ACHN (cell line): Measurements from ENCODE around the gene CLDN14.

Source experiments
- DNase-seq: peaks from one replicate; pipeline ENCODE4 v3.0.0-alpha.2; 2015
- in situ Hi-C: cut with HindIII; loops from 2 replicates; pipeline ENCODE4 v1.10.0; 2017; ENCODE audit warnings: low sequenced_read_pairs, low pct_ligation_motif_present, low pct_unique_long_range_greater_than_20kb

Gene CLDN14, protein sequence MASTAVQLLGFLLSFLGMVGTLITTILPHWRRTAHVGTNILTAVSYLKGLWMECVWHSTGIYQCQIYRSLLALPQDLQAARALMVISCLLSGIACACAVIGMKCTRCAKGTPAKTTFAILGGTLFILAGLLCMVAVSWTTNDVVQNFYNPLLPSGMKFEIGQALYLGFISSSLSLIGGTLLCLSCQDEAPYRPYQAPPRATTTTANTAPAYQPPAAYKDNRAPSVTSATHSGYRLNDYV

GRCh38 chr21:36479415-36480402 lies at the start of gene CLDN14:
Gene CLDN14 (minus strand): TSS chr21:36480122. CDS start chr21:36461695, 18,427 bp downstream.
- in situ Hi-C loops, result no loop called here
- no peak for DNase-seq

GRCh38 chr21:36528716-36529115 lies 48.8 kb upstream of the CLDN14 start:
- in situ Hi-C loops, result no loop called here
- no peak for DNase-seq

DNA sequence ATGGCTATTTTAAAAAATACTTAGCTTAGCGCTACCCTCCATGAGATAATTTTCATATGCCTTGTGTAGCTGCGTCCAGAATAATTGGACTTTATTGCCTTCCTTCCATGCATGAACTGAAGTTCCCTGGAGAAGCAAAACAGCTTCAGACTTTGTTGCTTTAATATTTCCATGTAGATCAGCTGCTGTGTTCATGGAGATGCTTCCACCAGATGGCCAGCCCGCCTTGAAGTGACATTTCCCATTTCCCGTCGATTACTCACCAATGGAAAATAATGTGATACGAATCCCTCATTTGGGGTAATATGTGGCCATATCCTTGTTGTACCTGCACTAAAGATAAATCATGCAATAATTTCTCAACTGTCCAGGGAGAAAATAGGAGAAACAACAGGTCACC lies 47.4 kb upstream of the CLDN14 start:
- DNase-seq, result no peak
- in situ Hi-C loops, result no loop called here

GRCh38 chr21:36526104-36526503 lies 46.2 kb upstream of the CLDN14 start:
- no peak for DNase-seq
- in situ Hi-C loops, result no loop called here

GRCh38 chr21:36524477-36524876 lies 44.6 kb upstream of the CLDN14 start:
- no peak for DNase-seq
- in situ Hi-C loops, result no loop called here

DNA sequence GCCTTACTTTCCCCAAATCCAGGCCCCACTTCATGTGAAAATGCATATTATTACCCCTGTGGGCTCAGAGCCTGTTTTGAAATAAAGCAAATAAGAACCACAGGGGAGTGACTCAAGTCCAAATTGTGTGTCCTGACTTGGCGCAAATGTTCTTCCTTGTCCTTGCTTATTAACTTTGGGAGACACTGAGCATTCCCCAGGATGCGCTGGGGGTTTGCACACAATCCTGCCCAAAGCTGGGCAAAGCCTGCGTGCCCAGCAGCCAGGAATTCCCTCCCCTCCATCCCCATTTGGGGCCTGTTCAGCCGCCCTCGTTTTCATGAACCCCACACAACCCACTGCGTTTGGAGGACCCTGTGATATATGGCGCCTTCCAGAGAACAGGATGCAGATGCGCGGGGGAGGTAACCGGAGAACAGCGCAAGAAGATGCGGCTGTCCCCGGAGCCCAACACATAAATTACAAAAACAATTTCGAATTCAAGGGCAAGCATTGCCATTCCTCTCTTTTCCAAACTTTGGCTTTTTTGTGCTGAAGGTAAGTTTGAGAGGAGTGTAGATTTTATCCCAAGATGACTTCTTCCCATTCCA lies 42.4 kb upstream of the CLDN14 start:
- in situ Hi-C loops, result no loop called here
- no peak for DNase-seq

- in situ Hi-C loops, result no loop called here
- no peak for DNase-seq
Measured at GRCh38 chr21:36518883-36519492, 39.1 kb upstream of the CLDN14 start.

- in situ Hi-C loops, result no loop called here
- DNase-seq, result no peak
Measured at GRCh38 chr21:36517366-36518075, 37.6 kb upstream of the CLDN14 start.

DNA sequence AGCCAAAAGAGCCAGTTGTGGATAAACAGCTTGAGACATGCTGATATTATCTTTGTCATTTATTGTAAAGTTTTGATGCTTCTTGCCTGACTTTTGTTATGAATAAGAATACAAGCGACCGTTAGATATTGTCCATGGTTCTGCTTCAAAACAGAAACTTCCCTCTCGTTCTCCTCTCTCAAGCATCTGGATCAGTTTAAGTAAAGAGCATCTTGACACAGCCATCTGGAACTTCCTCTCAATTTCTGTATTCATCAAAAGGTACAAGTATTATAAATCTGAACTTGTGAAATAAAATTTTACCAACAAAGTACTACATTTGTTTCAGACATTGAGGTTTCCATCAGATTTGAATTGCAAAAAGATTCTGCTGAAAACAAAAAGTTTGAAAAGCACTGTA lies 36.4 kb upstream of the CLDN14 start:
- in situ Hi-C loops, result no loop called here
- no peak for DNase-seq

DNA sequence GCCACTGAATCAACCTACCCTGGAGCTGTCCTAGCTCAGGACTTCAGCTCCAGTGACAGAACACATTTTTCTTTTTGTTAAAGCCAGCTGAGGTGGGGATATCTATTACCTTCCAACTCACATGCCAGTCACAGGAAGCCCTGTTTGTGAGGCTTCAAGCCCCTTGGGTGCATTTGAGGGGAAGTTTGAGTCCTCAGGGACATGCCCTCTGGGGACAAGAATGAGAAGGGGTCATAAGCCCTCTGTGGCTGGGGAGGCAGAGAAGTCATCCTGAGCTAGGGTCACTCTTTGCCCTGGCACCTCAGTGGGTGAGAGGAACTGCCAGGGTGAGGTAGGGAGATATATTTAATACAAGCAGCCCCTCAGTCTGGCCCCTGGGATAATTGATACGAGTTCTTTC lies 33.5 kb upstream of the CLDN14 start:
- in situ Hi-C loops, result no loop called here
- no peak for DNase-seq

GRCh38 chr21:36512971-36513370 lies 33.0 kb upstream of the CLDN14 start:
- in situ Hi-C loops, result no loop called here
- DNase-seq, result no peak

GRCh38 chr21:36511484-36512220 lies 31.7 kb upstream of the CLDN14 start:
- in situ Hi-C loops, result no loop called here
- DNase-seq, result no peak

DNA sequence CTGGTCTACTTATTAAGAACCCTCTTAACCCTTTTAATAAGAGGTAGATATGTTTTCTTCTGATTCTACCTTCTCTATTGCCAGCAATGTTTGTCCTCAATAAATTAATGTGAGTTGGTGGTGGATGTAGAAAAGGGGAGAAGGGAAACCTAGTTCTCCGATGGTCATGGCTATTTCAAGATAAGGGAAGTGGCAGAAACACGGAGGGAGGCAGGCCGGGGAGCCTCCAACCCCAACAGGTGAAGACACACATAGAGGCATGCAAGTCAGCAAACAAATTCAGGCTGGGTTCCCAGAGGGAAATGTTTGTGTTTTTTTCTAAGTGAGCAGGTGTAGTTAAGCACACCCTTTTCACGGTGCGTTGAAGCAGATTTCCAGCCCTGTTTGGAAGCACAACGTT lies 31.0 kb upstream of the CLDN14 start:
- in situ Hi-C loops, result no loop called here
- no peak for DNase-seq

- no peak for DNase-seq
- in situ Hi-C loops, result no loop called here
Measured at GRCh38 chr21:36509973-36510664, 30.2 kb upstream of the CLDN14 start.

GRCh38 chr21:36508948-36509347 lies 29.0 kb upstream of the CLDN14 start:
- DNase-seq, result no peak
- in situ Hi-C loops, result no loop called here

DNA sequence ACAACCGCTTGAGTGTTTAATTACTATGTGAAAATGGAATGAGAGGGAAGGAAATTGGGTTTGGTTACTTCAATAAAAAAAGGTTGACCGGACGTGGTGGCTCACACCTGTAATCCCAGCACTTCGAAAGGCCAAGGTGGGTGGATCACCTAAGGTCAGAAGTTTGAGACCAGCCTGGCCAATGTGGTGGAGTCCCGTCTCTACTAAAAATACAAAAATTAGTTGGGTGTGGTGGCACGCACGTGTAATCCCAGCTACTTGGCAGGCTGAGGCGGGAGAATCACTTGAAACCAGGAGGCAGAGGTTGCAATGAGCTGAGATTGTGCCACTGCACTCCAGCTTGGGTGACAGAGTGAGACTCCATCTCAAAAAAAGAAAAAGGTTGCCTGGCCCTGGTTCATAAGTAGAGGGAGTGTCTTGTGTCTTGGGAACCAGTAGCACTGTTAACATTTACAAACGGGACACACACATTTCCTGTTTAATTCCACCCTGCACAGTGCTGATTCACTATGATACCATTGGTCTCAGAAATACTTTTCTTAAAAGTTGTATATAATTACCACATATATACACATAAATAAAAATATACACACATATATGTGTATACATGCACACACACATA lies 27.6 kb upstream of the CLDN14 start:
- in situ Hi-C loops, result no loop called here
- no peak for DNase-seq

DNA sequence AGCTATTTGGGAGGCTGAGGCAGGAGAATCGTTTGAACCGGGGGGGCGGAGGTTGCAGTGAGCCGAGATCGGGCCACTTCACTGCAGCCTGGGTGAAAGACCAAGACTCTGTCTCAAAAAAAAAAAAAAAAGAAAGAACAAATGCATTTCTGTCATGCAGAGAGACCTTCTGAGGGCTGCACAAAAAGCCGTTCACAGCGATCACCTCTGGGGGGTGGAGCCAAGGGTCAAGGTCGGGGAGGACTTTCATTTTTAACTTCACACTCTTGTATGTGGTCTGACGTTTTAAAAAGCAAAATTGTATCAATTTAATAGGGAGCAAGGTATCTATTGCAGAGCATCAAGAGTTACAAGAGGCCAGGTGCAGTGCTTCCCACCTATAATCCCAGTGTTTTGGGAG lies 26.6 kb upstream of the CLDN14 start:
- in situ Hi-C loops, result no loop called here
- no peak for DNase-seq
